Measurements from ENCODE around the gene NUP58.

Gene NUP58

GRCh38 chr13:25377244-25377962 is 76.0 kb downstream of the NUP58 start:
- DNase-seq (ENCODE audit: low read depth): no peak

- DNase-seq (ENCODE audit: low read depth): no peak
These were observed 77.1 kb downstream of the NUP58 start for GRCh38 chr13:25378528-25378927.

- no peak for DNase-seq (ENCODE audit: low read depth)
These were observed 77.6 kb downstream of the NUP58 start for GRCh38 chr13:25379011-25379410.

GRCh38 chr13:25380082-25380481 is 78.7 kb downstream of the NUP58 start:
- no peak for DNase-seq (ENCODE audit: low read depth)

- DNase-seq (ENCODE audit: low read depth): no peak
These were observed 79.4 kb downstream of the NUP58 start for GRCh38 chr13:25380741-25381324.

GRCh38 chr13:25384758-25385410 is 83.5 kb downstream of the NUP58 start:
- no peak for DNase-seq (ENCODE audit: low read depth)

- no peak for DNase-seq (ENCODE audit: low read depth)
These were observed 90.5 kb downstream of the NUP58 start for GRCh38 chr13:25391932-25392331.

All from activated T-cell treated with anti-CD3 and anti-CD28 coated beads for 24 hours (primary cell).